ENCODE results near the gene MAG.

Gene MAG

GRCh38 chr19:35362261-35363000, 70.5 kb downstream of the MAG start:
- DNase-seq (ENCODE audit: low spot score), result no peak

GRCh38 chr19:35363001-35363590, 71.1 kb downstream of the MAG start:
- no peak for DNase-seq (ENCODE audit: low spot score)

All from SK-N-DZ (cell line).